ENCODE results near the gene RAB5B.

RAB5B gene

DNA sequence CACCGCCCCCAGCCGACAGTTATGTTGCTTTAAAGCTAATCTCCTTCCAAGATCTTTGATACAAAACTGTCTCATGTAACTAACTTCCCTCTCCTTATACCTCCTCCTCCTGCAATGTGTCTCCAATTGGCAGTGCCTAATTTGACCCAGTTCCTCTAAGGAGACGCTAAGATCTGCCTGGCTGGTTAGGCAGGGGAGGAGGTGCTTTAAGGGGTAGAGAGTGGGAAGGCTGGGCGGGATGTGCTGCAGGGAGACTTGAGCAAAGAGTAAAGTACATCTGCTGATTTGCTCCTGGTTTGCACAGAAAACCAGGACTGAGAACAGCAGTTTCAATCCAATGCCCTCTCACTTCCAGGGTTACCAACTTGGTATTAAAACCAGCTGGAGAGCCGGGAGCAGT lies 39.6 kb downstream of the RAB5B start:
- peaks cover 8% of the 10 kb centered on the region for H3K4me1 ChIP-seq (ENCODE audit: insufficient read depth, low read length, severe bottlenecking)
- no peak overlapping the region for H3K4me2 ChIP-seq (ENCODE audit: low read length)
- no peak overlapping the region for H3K9ac ChIP-seq (ENCODE audit: low read length)
- H3K9me3 ChIP-seq (ENCODE audit: low read length) = no peaks in the 10 kb centered on the region
- H3F3A ChIP-seq (ENCODE audit: insufficient read depth, low read length) = no peaks in the 10 kb centered on the region
- H2AFZ ChIP-seq (ENCODE audit: low read length) = no peak overlapping the region
- no peaks in the 10 kb centered on the region for H3K27me3 ChIP-seq (ENCODE audit: insufficient read depth, low read length)
- H3K27ac ChIP-seq (ENCODE audit: low read depth, low read length, poor library complexity, severe bottlenecking) = no peak overlapping the region
- no peak overlapping the region for H3K4me3 ChIP-seq (ENCODE audit: low read depth, low read length, poor library complexity, severe bottlenecking)
- H3K36me3 ChIP-seq (ENCODE audit: insufficient read depth, low read length) = no peaks in the 10 kb centered on the region
- H3K9me2 ChIP-seq (ENCODE audit: low read depth, low read length) = no peaks in the 10 kb centered on the region
- TF ChIP-seq CTCF (IDR thresholded peaks at IDR 0.05; ENCODE audit: low read length) (no peak), EZH2 (IDR thresholded peaks at IDR 0.05; ENCODE audit: borderline replicate concordance, low read length) (no peak)
- no peaks in the 10 kb centered on the region for H3K79me2 ChIP-seq (ENCODE audit: insufficient read depth, low read length)
- no peaks in the 10 kb centered on the region for H4K20me1 ChIP-seq (ENCODE audit: insufficient read depth, low read length)

DNA sequence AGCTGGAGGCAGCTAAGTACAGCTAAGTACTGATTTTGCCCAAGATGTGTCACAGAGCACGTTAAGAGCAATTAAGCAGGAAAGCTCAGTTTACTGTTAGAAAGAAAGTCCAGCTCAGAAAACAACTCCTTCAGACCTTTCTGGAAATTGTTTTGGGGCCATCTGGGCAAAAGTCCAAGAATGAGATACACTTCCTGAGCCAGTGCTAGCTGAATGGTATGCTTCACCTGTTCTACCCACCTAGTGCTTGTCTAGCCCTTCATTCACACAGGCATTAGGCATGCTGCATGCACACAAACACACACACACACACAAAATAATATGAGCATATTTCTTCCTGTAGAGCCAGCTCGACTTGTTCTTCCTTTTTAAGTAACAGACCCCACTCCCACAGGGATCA lies 40.3 kb downstream of the RAB5B start:
- no peak overlapping the region for H3K4me3 ChIP-seq (ENCODE audit: low read depth, low read length, poor library complexity, severe bottlenecking)
- no peak overlapping the region for H2AFZ ChIP-seq (ENCODE audit: low read length)
- H3K27ac ChIP-seq (ENCODE audit: low read depth, low read length, poor library complexity, severe bottlenecking) = no peak overlapping the region
- H3K9ac ChIP-seq (ENCODE audit: low read length) = no peak overlapping the region
- no peak overlapping the region for H3K4me2 ChIP-seq (ENCODE audit: low read length)
- H3K36me3 ChIP-seq (ENCODE audit: insufficient read depth, low read length) = no peaks in the 10 kb centered on the region
- H3K79me2 ChIP-seq (ENCODE audit: insufficient read depth, low read length) = no peaks in the 10 kb centered on the region
- no peaks in the 10 kb centered on the region for H3K9me3 ChIP-seq (ENCODE audit: low read length)
- peaks cover 8% of the 10 kb centered on the region for H3K4me1 ChIP-seq (ENCODE audit: insufficient read depth, low read length, severe bottlenecking)
- no peaks in the 10 kb centered on the region for H3K9me2 ChIP-seq (ENCODE audit: low read depth, low read length)
- no peaks in the 10 kb centered on the region for H3K27me3 ChIP-seq (ENCODE audit: insufficient read depth, low read length)
- no peaks in the 10 kb centered on the region for H4K20me1 ChIP-seq (ENCODE audit: insufficient read depth, low read length)
- no peak for TF ChIP-seq EZH2 (IDR thresholded peaks at IDR 0.05; ENCODE audit: borderline replicate concordance, low read length)
- TF ChIP-seq CTCF (IDR thresholded peaks at IDR 0.05; ENCODE audit: low read length) = no peak
- H3F3A ChIP-seq (ENCODE audit: insufficient read depth, low read length) = no peaks in the 10 kb centered on the region

GRCh38 chr12:56017181-56017580 lies 43.3 kb downstream of the RAB5B start:
- Histone ChIP-seq H3F3A (ENCODE audit: insufficient read depth, low read length) (no peaks in the 10 kb centered on the region), H3K9me3 (ENCODE audit: low read length) (no peaks in the 10 kb centered on the region), H3K9me2 (ENCODE audit: low read depth, low read length) (no peaks in the 10 kb centered on the region), H3K9ac (ENCODE audit: low read length) (no peak overlapping the region), H3K4me1 (ENCODE audit: insufficient read depth, low read length, severe bottlenecking) (peaks cover 8% of the 10 kb centered on the region), H3K79me2 (ENCODE audit: insufficient read depth, low read length) (no peaks in the 10 kb centered on the region), H3K36me3 (ENCODE audit: insufficient read depth, low read length) (no peaks in the 10 kb centered on the region), H3K4me3 (ENCODE audit: low read depth, low read length, poor library complexity, severe bottlenecking) (no peak overlapping the region), H3K27ac (ENCODE audit: low read depth, low read length, poor library complexity, severe bottlenecking) (no peak overlapping the region), H4K20me1 (ENCODE audit: insufficient read depth, low read length) (no peaks in the 10 kb centered on the region), H3K27me3 (ENCODE audit: insufficient read depth, low read length) (no peaks in the 10 kb centered on the region), H3K4me2 (ENCODE audit: low read length) (no peak overlapping the region), H2AFZ (ENCODE audit: low read length) (no peak overlapping the region)
- TF ChIP-seq EZH2 (IDR thresholded peaks at IDR 0.05; ENCODE audit: borderline replicate concordance, low read length) (no peak), CTCF (IDR thresholded peaks at IDR 0.05; ENCODE audit: low read length) (no peak)

Data from OCI-LY1 (cell line).